CD4-positive, alpha-beta T cell treated with Interleukin-4 for 1 hour (primary cell): ENCODE measurements around the gene POU2AF1.

ENCODE experiments used
- DNase-seq, 2 donors: peaks; one replicate each; pipeline ENCODE4 v3.0.0-alpha.2; 2020 to 2022

POU2AF1 gene

GRCh38 chr11:111384494-111384893, 5.4 kb upstream of the POU2AF1 start:
- DNase-seq = no peak

DNA sequence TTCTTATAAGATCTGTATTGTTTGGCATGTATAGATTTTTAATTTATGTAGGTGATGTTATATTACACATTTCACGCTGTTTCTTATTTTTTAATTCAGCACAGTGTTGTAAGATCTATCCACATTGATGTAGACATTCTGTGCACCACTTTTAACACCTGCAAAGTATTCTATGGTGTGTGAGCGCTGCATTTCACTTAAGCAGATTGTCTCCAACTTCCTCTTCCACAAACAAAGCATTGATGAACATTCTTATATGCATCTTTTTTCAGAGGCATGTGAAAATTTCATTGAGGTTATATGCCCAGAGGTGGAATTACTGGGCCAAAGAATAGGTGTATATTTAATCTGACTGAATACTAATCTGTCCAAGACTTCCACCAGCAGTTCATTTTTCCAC, 3.4 kb upstream of the POU2AF1 start:
- DNase-seq = no peak

DNA sequence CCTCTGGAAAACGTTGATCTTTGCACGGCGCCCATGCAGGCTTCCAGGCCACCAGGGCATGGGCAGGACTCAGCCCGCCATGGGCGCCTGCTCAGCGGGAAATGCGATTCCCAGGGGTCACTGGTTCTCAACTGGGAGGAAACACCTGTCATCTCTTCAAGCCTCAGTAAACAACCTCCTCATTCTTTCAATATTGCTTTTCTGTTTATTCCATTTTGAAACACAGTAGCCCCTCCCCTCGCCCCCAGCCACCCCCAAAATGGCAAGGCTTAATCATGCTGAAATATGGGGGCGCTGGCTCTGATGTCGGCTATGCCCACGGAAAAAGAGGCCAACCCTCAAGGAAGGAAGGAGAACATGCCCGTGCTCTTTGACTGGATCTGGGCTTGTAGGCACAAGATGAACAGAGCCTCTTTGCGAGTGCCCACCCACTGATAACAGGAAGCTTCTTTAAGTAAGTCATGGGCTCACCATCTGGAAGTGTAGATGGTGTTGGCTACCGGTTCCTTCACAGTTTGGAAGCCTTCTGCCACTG, 594 bp upstream of the POU2AF1 start:
- peak in 1 of 2 donors; percentile 71 for DNase-seq

GRCh38 chr11:111378185-111378860, 752 bp downstream of the POU2AF1 start:
- DNase-seq = no peak

DNA sequence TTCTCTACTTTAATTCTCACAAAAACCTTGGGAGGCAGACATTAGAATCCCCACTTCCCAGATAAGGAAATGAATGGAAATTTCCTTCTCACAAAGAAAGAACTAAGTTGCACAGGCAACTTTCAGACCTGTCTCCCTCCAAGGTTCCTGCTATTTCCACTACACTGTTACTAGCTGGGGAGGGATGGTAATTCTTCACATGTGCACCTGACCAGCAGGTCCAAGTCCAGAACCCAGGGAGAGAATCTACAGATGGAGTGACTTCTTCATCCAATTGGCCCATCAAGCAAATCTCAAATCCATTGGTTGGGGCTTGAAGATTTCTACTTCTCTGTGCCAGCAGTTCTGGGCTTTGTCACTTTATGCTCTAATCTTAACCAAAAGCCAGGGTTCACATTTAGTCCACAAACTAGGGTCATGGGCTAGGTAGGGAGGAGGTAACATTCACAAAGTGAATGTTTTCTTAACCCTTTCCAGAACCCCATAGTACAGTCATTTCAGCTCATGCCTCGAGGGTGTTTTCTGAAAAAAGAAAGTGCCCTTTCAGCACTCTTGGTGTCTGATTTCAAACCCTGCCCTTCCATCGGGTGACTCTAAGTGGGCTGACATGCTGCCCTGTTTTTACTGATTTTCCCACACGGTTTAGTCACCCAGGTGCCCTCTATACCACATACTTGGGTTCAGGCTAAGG, 2.7 kb downstream of the POU2AF1 start:
- no peak for DNase-seq

- DNase-seq = no peak
Measured at GRCh38 chr11:111373590-111373989, 5.5 kb downstream of the POU2AF1 start.

DNA sequence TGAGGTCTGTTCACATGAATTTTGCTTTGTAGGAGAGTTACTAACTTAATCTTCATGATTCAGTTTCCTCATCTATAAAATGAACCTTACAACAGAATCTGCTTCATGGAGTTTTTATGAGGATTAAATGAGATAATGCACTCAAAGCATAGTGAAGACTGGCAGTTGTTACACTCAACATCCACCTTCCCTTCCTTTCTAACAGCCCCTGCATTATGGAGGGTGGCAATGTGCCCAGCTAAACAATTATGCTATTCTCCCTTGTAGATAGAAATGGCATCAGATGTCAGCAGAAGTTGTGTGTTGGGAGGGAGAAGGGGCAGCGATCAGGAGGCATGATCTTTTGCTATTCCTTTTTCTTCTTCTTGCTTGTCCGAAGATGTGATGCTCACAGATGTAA, 6.5 kb downstream of the POU2AF1 start:
- no peak for DNase-seq

- DNase-seq = no peak
Measured at GRCh38 chr11:111370902-111371578, 8.0 kb downstream of the POU2AF1 start.

DNA sequence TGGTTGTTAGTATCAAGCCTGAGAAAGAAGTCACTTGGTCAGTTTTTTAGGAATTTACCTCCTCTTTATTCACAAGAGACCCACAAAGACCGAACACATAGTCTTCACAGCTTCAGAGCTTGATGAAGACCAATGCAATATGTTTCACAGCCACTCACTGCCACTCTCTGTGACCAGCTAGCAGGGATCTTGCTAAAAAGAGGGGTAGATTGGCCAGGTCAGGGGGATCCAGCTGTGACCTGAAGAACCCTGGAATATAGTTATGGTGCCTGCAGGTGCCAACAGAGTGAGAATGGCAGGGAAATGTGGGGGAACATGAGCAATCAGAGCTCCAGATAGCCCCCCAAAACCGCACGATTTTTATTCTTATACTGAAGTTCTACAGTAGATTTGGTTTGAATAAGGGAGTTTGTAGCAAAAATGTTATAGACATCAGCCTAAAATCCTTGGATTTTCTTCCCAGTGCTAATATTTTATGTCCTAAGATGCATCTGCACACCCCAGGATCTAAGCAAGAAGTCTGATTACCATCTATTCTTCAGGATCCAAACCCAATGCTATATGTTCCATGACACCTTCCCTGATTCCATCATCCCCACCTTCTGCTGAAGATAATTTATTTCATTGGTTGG, 8.7 kb downstream of the POU2AF1 start:
- no peak for DNase-seq

DNA sequence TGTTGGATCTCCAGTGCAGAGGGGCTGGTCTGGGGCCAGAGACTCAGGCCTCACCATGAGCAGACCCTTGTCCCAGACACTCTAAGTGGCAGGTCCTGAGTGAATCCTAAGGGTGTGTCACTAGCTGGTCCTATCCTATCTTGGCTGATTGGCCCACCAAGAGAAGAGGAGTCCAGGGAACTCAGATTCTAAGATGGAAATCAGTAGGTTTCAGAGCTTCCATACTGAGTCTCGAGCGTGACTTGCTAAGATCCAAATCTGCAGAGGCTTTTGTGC, 10.9 kb downstream of the POU2AF1 start:
- no peak for DNase-seq

DNA sequence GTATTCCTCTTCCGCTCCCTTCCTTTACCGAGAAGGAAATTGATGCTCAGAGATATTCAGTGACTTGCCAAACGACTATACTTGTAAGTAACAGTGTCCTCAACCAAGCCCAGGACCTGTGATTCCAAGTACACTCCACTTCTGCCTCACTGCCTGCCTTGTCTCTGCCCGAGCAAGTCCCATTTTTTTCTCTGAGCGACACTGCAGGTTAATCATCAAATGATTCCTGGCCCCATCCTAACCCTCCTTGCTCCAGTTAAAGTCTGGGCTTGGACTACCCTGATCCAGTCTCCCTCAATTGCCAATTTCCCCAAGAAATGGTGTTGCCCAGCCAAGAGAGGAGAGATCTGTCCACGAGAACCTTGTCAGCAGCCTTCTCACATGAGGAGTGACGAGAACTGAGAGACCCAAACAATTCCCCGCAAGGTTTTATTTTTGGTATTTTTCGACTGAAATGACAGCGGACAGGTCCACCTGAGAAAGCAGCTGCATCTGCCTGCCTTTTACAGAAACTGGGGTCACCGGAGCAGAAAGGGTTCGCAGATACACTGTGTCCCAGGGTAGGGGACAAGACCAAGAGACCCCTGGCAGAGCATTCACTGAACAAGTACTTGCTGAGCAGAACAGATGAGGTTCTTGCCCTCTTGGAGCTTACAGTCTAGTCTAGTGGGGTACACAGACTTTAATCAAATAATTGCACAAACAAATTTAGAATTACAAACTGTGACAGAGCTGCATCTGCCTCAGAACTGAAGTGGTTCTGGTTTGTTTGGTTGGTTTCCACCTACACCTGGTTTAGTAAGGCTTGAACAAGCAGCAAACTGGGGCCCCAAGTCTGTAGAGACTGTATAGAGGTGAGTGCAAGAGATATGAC, 11.4 kb downstream of the POU2AF1 start:
- DNase-seq = peak in 1 of 2 donors; percentile 22

DNA sequence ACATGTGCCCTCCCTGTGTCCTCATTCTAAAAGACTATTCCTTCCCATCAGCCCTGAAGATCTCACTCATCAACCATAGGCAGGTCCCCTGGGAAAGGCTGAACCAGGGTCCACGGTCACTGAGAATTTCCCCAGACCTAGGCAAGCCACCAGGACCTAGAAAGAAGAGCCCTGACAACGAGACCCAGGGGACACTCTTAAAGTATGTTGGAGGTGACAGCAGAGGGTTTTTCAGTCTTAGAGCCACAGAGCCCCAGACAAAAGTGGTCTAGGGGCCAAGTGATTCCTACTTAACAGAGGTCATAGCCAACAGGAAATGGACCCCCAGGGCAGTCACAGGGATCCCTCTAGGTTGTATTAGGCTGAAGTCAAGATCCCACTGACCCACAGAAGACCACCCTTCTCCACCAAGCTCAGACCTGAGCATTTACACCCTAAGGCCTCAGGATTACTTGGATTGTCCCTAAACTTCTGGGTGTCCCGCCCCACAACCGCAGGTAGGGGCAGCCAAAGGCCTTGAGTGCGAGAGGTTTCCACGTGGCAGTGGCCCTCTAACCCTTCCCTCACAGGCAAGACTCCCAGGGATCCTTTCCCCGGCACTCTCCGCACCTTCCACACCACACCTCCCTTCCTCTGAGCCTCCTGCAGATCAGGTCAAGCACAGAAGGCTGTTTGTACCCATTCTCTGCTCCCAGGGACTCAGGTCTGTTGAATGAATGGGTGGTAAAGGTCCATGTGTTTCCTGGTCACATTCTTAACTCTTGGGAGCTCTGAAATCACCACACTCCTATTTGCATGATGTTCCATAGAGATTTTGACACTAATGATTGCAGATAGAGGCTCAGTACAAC, 12.3 kb downstream of the POU2AF1 start:
- no peak for DNase-seq

DNA sequence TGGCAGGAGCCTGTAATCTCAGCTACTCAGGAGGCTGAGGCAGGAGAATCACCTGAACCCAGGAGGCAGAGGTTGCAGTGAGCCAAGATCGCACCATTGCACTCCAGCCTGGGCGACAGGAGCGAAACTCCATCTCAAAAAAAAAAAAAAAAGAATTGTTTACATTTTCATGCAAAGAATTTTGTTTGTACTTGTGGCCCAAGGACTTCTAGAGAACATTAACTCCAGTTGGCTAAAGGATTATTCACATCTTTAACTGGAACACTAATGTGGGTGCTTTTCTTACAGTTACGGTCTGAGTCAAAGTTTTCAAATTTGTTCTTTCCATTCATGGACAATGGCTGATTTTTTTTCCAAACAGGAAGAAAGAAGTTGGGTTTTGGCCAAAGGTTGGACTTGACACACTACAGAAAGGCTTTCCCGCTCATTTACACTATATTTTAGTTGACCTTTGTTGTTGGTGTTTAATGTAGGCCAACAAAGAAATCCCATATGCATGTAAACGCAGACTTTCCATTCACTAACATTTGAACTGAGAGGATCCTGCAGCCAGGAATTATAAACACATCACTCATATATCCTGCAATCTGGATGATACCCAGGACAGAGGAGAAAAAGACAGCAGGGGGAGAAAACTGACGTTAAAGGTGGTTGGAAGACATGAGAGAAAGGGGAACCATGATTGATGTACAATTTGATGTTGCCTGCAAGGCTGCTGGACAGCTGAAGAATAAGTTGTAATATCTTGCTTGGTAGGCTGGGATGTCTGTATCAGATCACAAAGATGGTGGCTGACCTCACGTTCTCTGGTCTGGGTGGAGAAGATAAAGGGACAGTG, 13.1 kb downstream of the POU2AF1 start:
- no peak for DNase-seq

- DNase-seq = no peak
Measured at GRCh38 chr11:111364503-111364902, 14.6 kb downstream of the POU2AF1 start.

DNA sequence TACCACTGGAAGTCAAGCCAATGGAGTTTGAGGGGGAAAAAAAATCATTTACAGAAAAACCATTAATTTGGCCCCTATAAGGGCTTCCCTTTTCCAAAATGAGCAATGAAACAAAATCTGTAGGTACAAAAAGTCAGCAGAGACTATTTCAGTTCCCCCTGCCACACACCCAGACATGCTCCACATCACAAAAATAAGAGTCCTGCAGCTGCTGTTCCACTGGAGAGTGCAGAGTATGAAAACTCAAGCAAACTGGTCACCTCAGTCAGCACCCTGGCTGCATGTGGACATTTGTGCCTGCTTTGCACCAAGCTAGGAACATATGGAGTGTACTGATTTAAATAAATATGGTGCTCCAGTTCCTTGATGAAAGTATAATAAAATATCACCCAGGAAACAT, 15.1 kb downstream of the POU2AF1 start:
- no peak for DNase-seq

DNA sequence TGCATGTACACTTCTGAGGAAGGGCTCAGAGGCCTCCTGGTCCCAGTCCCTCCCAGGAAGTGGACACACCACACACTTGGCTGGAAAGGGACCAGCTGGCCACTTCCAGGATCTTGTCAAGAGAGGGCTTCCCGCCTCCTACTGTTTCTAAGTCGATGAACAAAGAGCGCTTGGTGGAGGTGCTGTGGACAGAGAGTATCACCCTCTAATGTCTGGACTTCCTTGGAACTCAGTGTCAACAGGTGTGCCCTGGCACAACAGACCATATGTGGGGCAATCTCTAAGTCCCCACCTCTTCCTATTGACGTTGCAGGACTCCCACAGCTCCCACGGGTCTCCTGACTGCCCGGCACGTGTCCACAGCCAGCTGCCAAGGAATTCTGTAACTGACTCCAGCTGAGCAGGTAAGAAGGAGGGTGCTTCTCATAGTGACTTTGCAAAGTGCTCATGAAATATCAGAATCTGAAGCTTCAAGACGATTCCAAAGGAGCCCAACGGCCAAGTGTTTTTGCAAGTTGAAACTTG, 16.1 kb downstream of the POU2AF1 start:
- no peak for DNase-seq

DNA sequence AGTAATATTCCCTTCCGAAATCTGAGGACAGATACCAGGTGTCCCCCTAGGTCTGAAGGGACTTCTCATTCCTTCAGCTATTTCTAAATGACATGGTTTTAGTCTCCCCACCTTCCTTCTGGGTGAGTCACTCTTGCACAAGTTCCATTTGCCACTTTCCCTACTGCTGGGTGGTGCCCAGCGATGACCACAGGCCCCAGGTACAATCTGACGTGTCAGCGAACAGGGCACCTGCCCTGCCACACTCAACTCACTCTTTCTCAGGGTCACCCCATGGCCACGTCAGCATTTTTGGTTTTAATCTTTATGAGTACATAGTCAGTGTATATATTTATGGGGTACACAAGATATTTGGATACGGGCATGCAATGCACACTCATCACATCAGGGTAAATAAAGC, 17.2 kb downstream of the POU2AF1 start:
- no peak for DNase-seq

GRCh38 chr11:111361052-111361801, 17.8 kb downstream of the POU2AF1 start:
- DNase-seq = no peak

DNA sequence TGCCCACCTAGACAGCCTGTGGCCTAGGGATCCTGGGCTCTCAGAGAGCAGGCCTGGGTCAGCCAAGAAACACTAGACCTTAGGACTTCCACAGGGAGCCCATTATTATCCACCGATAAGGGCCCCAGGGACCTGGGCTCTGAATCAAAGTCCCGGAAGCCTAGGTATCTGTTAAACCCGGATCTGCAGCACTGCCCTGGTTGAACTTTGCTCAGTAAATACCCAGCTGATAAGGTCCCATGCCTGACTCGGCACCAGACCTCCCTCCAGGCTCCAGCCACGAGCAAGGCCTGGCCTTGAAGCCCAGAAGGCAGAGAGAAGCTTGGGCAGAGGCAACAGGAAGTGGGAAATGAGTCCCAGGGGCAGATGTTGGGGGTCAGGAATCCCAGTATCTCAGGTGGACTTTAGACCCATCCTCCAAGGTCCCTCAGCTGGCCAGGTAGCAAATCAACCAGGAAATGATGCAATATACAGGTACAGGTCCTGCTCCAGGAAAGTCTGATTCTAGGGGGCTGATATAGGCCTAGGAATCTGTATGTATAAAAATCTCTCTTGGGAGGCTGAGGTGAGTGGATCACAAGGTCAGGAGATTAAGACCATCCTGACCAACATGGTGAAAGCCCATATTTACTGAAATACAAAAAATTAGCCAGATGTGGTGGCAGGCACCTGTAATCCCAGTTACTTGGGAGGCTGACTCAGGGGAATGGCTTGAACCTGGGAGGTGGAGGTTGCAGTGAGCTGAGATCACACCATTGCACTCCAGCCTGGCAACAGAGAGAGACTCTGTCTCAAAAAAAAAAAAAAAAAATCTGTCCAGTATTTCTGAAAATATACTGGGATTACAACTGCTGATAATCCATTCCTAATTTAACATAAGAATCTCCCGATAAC, 18.7 kb downstream of the POU2AF1 start:
- DNase-seq = no peak
